ENCODE measurements around the gene ORMDL3.
"Not testable (repeated sequence)": the region's sequence is repeated elsewhere in the genome, so short reads cannot be mapped to it uniquely, and the experiment has no call there.

The ORMDL3 gene

GRCh38 chr17:39894681-39895376, 32.6 kb downstream of the ORMDL3 start:
- ATAC-seq (peak; percentile 73), DNase-seq (ENCODE audit: low spot score in 2 of 2) (peak in 1 of 2 donors; percentile 38)
- no peaks in the 10 kb centered on the region for H3K9me3 Mint-ChIP-seq
- peak overlapping the region; percentile 2 for H3K4me3 Mint-ChIP-seq
- peak overlapping the region; percentile 78 for H3K27ac Mint-ChIP-seq
- H3K4me1 Mint-ChIP-seq = peaks cover 9% of the 10 kb centered on the region
- no peaks in the 10 kb centered on the region for H3K36me3 Mint-ChIP-seq

GRCh38 chr17:39889200-39889599, 38.2 kb downstream of the ORMDL3 start:
- ATAC-seq = no peak
- Mint-ChIP-seq H3K27ac (no peak overlapping the region), H3K9me3 (no peaks in the 10 kb centered on the region), H3K4me1 (no peaks in the 10 kb centered on the region), H3K4me3 (no peak overlapping the region), H3K36me3 (no peaks in the 10 kb centered on the region)
- DNase-seq (ENCODE audit: low spot score in 2 of 2) = no peak

DNA sequence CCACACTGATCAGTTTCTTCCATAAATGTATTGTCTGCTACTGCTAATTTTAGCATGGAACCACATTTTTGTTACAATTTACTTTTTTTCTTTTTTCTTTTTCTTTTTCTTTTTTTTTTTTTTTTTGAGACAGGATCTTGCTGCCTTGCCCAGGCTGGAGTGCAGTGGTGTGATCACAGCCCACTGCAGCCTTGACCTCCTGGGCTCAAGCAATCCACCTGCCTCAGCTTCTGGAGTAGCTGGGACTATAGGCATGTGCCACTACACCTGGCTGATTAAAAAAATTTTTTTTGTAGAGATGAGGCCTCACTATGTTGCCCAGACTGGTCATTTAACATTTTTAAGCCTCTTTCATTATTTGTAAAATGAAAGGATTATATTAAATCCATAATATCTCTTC, 40.3 kb downstream of the ORMDL3 start:
- no peaks in the 10 kb centered on the region for H3K4me1 Mint-ChIP-seq
- ATAC-seq = no peak
- no peaks in the 10 kb centered on the region for H3K36me3 Mint-ChIP-seq
- no peak for DNase-seq (ENCODE audit: low spot score in 2 of 2)
- H3K27ac Mint-ChIP-seq = no peak overlapping the region
- no peak overlapping the region for H3K4me3 Mint-ChIP-seq
- no peaks in the 10 kb centered on the region for H3K9me3 Mint-ChIP-seq

DNA sequence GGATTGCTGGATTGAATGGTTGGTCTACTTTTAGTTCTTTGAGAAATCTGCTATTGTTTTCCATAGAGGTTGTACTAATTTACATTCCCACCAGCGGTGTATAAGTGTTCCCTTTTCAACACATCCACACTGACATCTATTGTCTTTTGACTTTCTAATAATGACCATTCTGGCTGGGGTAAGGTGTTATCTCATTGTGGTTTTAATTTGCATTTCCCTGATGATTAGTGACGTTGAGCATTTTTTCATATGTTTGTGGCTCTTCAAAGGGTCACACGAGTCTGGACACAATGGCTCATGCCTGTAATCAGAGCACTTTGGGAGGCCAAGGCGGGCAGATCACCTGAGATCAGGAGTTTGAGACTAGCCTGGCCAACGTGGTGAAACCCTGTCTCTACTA, 41.3 kb downstream of the ORMDL3 start:
- ATAC-seq; H3K9me3 Mint-ChIP-seq; DNase-seq (ENCODE audit: low spot score in 2 of 2); H3K4me1 Mint-ChIP-seq; H3K27ac Mint-ChIP-seq; H3K4me3 Mint-ChIP-seq; H3K36me3 Mint-ChIP-seq: not testable (repeated sequence)

DNA sequence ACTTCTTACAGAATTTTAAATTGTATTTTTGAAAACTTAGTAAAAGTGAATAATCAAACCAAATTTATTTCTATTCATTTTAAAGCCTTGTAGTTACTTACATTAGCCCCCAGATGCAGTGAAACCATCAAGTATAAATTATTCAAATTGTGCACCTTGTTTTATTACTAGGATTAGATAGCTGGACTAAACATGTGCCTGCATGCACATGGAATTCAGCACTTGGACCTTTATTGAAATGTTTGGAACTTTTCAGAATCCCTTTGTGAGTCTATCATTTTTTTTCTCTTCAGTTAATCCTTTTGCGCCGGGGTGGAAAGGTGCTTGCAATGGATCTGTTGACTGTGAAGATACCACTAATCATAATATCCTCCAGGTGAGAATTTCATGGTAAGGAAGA, 54.6 kb downstream of the ORMDL3 start:
- ATAC-seq = no peak
- H3K9me3 Mint-ChIP-seq = no peaks in the 10 kb centered on the region
- H3K27ac Mint-ChIP-seq = no peak overlapping the region
- H3K4me1 Mint-ChIP-seq = peaks cover 14% of the 10 kb centered on the region
- no peaks in the 10 kb centered on the region for H3K36me3 Mint-ChIP-seq
- DNase-seq (ENCODE audit: low spot score in 2 of 2) = no peak
- H3K4me3 Mint-ChIP-seq = no peak overlapping the region

DNA sequence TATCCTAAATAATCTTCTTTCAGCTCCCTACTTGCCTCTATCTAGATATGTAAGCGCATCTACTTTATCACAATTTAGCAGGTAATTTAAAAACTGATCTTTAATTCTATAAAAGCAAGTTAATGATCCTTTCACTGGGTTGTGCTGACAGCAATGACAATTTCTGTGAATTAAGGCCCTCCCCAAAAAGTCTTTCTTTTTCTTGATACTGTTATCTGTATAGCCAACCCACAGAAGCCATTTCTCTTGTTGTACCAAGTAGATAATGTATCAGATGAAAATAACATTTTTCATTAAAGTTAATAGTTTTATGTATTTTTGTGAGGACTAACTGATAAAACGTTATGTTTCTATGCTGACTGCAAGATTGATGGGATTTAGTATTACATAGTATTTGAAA, 55.6 kb downstream of the ORMDL3 start:
- no peaks in the 10 kb centered on the region for H3K36me3 Mint-ChIP-seq
- H3K9me3 Mint-ChIP-seq = no peaks in the 10 kb centered on the region
- DNase-seq (ENCODE audit: low spot score in 2 of 2) (no peak), ATAC-seq (no peak)
- no peak overlapping the region for H3K4me3 Mint-ChIP-seq
- no peak overlapping the region for H3K27ac Mint-ChIP-seq
- H3K4me1 Mint-ChIP-seq = peaks cover 22% of the 10 kb centered on the region

Data from stimulated activated effector memory CD8-positive, alpha-beta T cell treated with anti-CD3 and anti-CD28 coated beads, Interleukin-12 subunit alpha, Interleukin-12 subunit beta, amount 100 ng/mL, for 72 hours (primary cell).